ENCODE data around the gene HMGN5. TPM values are rescaled to one million over a fixed set of nuclear protein-coding genes. Genes with fewer than 3 reads are reported as not detected.

HMGN5 gene, protein sequence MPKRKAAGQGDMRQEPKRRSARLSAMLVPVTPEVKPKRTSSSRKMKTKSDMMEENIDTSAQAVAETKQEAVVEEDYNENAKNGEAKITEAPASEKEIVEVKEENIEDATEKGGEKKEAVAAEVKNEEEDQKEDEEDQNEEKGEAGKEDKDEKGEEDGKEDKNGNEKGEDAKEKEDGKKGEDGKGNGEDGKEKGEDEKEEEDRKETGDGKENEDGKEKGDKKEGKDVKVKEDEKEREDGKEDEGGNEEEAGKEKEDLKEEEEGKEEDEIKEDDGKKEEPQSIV
- 1.1 TPM in 2 replicates for total RNA-seq

GRCh38 chrX:81201671-81202455, at the start of gene HMGN5, which contains the start of gene SH3BGRL:
HMGN5 (minus strand) TSS chrX:81201913; CDS start chrX:81121549, 80,364 bp downstream.
SH3BGRL (plus strand) TSS chrX:81202102; CDS start chrX:81202201, 99 bp downstream.

Other genes with a start within 250 kb of the HMGN5 start
- gene SH3BGRL, start 189 bp upstream of the HMGN5 start, total RNA-seq: 41.8 and 50.5 TPM in 2 replicates

Measured in placental pericyte (primary cell).